Measurements from ENCODE around the gene ZDHHC14.
"Not testable (repeated sequence)": the region's sequence is repeated elsewhere in the genome, so short reads cannot be mapped to it uniquely, and the experiment has no call there.

ZDHHC14 gene

GRCh38 chr6:157571950-157572349 lies 191.0 kb downstream of the ZDHHC14 start:
- no peak for DNase-seq (ENCODE audit: low spot score)

- DNase-seq (ENCODE audit: low spot score) = no peak
Measured at GRCh38 chr6:157574851-157575424, 193.9 kb downstream of the ZDHHC14 start.

GRCh38 chr6:157575436-157576145 lies 194.6 kb downstream of the ZDHHC14 start:
- no peak for DNase-seq (ENCODE audit: low spot score)

- not testable (repeated sequence) for DNase-seq (ENCODE audit: low spot score)
Measured at GRCh38 chr6:157576991-157577390, 196.0 kb downstream of the ZDHHC14 start.

- DNase-seq (ENCODE audit: low spot score) = not testable (repeated sequence)
Measured at GRCh38 chr6:157578527-157578926, 197.5 kb downstream of the ZDHHC14 start.

GRCh38 chr6:157579467-157580031 lies 198.6 kb downstream of the ZDHHC14 start:
- no peak for DNase-seq (ENCODE audit: low spot score)

- no peak for DNase-seq (ENCODE audit: low spot score)
Measured at GRCh38 chr6:157584036-157584435, 203.0 kb downstream of the ZDHHC14 start.

GRCh38 chr6:157585274-157586087 lies 204.5 kb downstream of the ZDHHC14 start:
- no peak for DNase-seq (ENCODE audit: low spot score)

- no peak for DNase-seq (ENCODE audit: low spot score)
Measured at GRCh38 chr6:157586088-157586414, 205.1 kb downstream of the ZDHHC14 start.

GRCh38 chr6:157586476-157587126 lies 205.6 kb downstream of the ZDHHC14 start:
- DNase-seq (ENCODE audit: low spot score) = no peak

- no peak for DNase-seq (ENCODE audit: low spot score)
Measured at GRCh38 chr6:157587127-157587926, 206.3 kb downstream of the ZDHHC14 start.

- DNase-seq (ENCODE audit: low spot score) = not testable (repeated sequence)
Measured at GRCh38 chr6:157590654-157591053, 209.7 kb downstream of the ZDHHC14 start.

GRCh38 chr6:157592541-157592940 lies 211.6 kb downstream of the ZDHHC14 start:
- no peak for DNase-seq (ENCODE audit: low spot score)

- DNase-seq (ENCODE audit: low spot score) = no peak
Measured at GRCh38 chr6:157592980-157593379, 212.0 kb downstream of the ZDHHC14 start.

- no peak for DNase-seq (ENCODE audit: low spot score)
Measured at GRCh38 chr6:157593596-157593995, 212.6 kb downstream of the ZDHHC14 start.

GRCh38 chr6:157594292-157594691 lies 213.3 kb downstream of the ZDHHC14 start:
- DNase-seq (ENCODE audit: low spot score) = no peak

GRCh38 chr6:157595768-157596167 lies 214.8 kb downstream of the ZDHHC14 start:
- no peak for DNase-seq (ENCODE audit: low spot score)

- DNase-seq (ENCODE audit: low spot score) = no peak
Measured at GRCh38 chr6:157596461-157596860, 215.5 kb downstream of the ZDHHC14 start.

- no peak for DNase-seq (ENCODE audit: low spot score)
Measured at GRCh38 chr6:157596886-157597285, 215.9 kb downstream of the ZDHHC14 start.

- peak; percentile 39 for DNase-seq (ENCODE audit: low spot score)
Measured at GRCh38 chr6:157597461-157598312, 216.7 kb downstream of the ZDHHC14 start.
